H9 (cell line): ENCODE data around the gene CWC15. TPM values are rescaled to one million over a fixed set of nuclear protein-coding genes. Genes with fewer than 3 reads are reported as not detected.

Source experiments
- DNase-seq: peaks from one replicate; pipeline ENCODE4 v3.0.0-alpha.2; 2017
- H2AFZ ChIP-seq: one replicate; pipeline ENCODE4 v1.6.1; 2013; ENCODE audit warnings: mild to moderate bottlenecking, low read length, control low read depth, moderate library complexity
- H2AK5ac ChIP-seq: 2 replicates; pipeline ENCODE4 v1.6.1; 2013; ENCODE audit warnings: low read length, control low read depth, mixed read lengths; ENCODE audit not compliant: insufficient read length
- H2BK120ac ChIP-seq: one replicate; pipeline ENCODE4 v1.6.1; 2013; ENCODE audit warnings: low read depth, mild to moderate bottlenecking, low read length, control low read depth, inconsistent platforms; ENCODE audit not compliant: poor library complexity, severe bottlenecking
- H2BK12ac ChIP-seq: 2 replicates; pipeline ENCODE4 v1.6.1; 2013; ENCODE audit warnings: low read length, control low read depth, mixed read lengths, low read depth; ENCODE audit not compliant: insufficient read length
- H2BK15ac ChIP-seq: 2 replicates; pipeline ENCODE4 v1.6.1; 2013; ENCODE audit warnings: low read depth, low read length, control low read depth
- H2BK20ac ChIP-seq: one replicate; pipeline ENCODE4 v1.6.1; 2013; ENCODE audit warnings: low read depth, mild to moderate bottlenecking, low read length, control low read depth, inconsistent platforms; ENCODE audit not compliant: poor library complexity, severe bottlenecking
- H2BK5ac ChIP-seq: 2 replicates; pipeline ENCODE4 v1.6.1; 2013; ENCODE audit warnings: low read length, control low read depth, mixed read lengths; ENCODE audit not compliant: insufficient read length
- H3K14ac ChIP-seq: 2 replicates; pipeline ENCODE4 v1.6.1; 2013; ENCODE audit warnings: low read length, control low read depth; ENCODE audit not compliant: insufficient read depth
- H3K18ac ChIP-seq: 2 replicates; pipeline ENCODE4 v1.6.1; 2013; ENCODE audit warnings: low read depth, mild to moderate bottlenecking, mixed read lengths, low read length, control low read depth; ENCODE audit not compliant: insufficient read length
- H3K23ac ChIP-seq: 2 replicates; pipeline ENCODE4 v1.6.1; 2013; ENCODE audit warnings: low read length, control low read depth, mixed read lengths, low read depth; ENCODE audit not compliant: insufficient read length
- H3K23me2 ChIP-seq: 2 replicates; pipeline ENCODE4 v1.6.1; 2013; ENCODE audit warnings: low read depth, mild to moderate bottlenecking, mixed read lengths, low read length, control low read depth; ENCODE audit not compliant: insufficient read length, poor library complexity, severe bottlenecking
- H3K27ac ChIP-seq: 2 replicates; pipeline ENCODE4 v1.5.1; 2013; ENCODE audit warnings: low read length, control low read depth, mixed read lengths, low read depth; ENCODE audit not compliant: insufficient read length
- H3K27me3 ChIP-seq: 2 replicates; pipeline ENCODE4 v1.6.1; 2013; ENCODE audit warnings: low read length, control low read depth, inconsistent platforms; ENCODE audit not compliant: insufficient read depth
- H3K4ac ChIP-seq: 2 replicates; pipeline ENCODE4 v1.6.1; 2013; ENCODE audit warnings: low read depth, mild to moderate bottlenecking, control low read depth, inconsistent platforms, low read length, moderate library complexity
- H3K4me1 ChIP-seq: 2 replicates; pipeline ENCODE4 v1.6.1; 2013; ENCODE audit warnings: low read length, control low read depth, inconsistent platforms; ENCODE audit not compliant: insufficient read depth
- H3K4me2 ChIP-seq: 2 replicates; pipeline ENCODE4 v1.6.1; 2013; ENCODE audit warnings: low read length, control low read depth, mixed read lengths; ENCODE audit not compliant: insufficient read length, insufficient read depth
- H3K56ac ChIP-seq: 2 replicates; pipeline ENCODE4 v1.6.1; 2013; ENCODE audit warnings: low read depth, mild to moderate bottlenecking, mixed read lengths, low read length, control low read depth; ENCODE audit not compliant: insufficient read length
- H3K79me1 ChIP-seq: 2 replicates; pipeline ENCODE4 v1.6.1; 2013; ENCODE audit warnings: low read depth, mild to moderate bottlenecking, moderate library complexity, low read length, control low read depth, inconsistent platforms; ENCODE audit not compliant: insufficient read depth, poor library complexity, severe bottlenecking
- H3K79me2 ChIP-seq: 2 replicates; pipeline ENCODE4 v1.6.1; 2013; ENCODE audit warnings: low read length, control low read depth, inconsistent platforms; ENCODE audit not compliant: insufficient read depth
- H3K9ac ChIP-seq: 2 replicates; pipeline ENCODE4 v1.6.1; 2013; ENCODE audit warnings: low read length, control low read depth, mixed read lengths; ENCODE audit not compliant: insufficient read length; ENCODE audit errors: extremely low read depth
- H3K9me3 ChIP-seq: one replicate; pipeline ENCODE4 v1.6.1; 2013; ENCODE audit warnings: low read depth, low read length, inconsistent platforms; ENCODE audit not compliant: control insufficient read depth
- H3T11ph ChIP-seq: one replicate; pipeline ENCODE4 v1.6.1; 2013; ENCODE audit warnings: mild to moderate bottlenecking, low read length, control low read depth, inconsistent platforms
- H4K20me1 ChIP-seq: one replicate; pipeline ENCODE4 v1.6.1; 2013; ENCODE audit not compliant: control insufficient read depth, insufficient read length, insufficient read depth
- H4K5ac ChIP-seq: 2 replicates; pipeline ENCODE4 v1.6.1; 2013; ENCODE audit warnings: low read depth, mild to moderate bottlenecking, mixed read lengths, low read length, control low read depth; ENCODE audit not compliant: insufficient read length
- H4K8ac ChIP-seq: replicated peaks from 2 replicates; pipeline ENCODE4 v1.6.1; 2013; ENCODE audit warnings: low read length, control low read depth, mixed read lengths, low read depth; ENCODE audit not compliant: insufficient read length
- H4K91ac ChIP-seq: 2 replicates; pipeline ENCODE4 v1.6.1; 2013; ENCODE audit warnings: low read depth, mild to moderate bottlenecking, moderate library complexity, mixed read lengths, low read length, control low read depth; ENCODE audit not compliant: insufficient read length
- H3K27ac Mint-ChIP-seq, 3 experiments: 2 replicates in 2 of 3; 3 replicates in 1 of 3; pipeline ENCODE4 v1.8.0; 2020 to 2021; ENCODE audit warnings: mixed read lengths in 3 of 3, mild to moderate bottlenecking in 1 of 3, moderate library complexity in 1 of 3
- H3K27me3 Mint-ChIP-seq: 2 replicates; pipeline ENCODE4 v1.8.0; 2021; ENCODE audit warnings: low read depth, mild to moderate bottlenecking, moderate library complexity, mixed read lengths
- H3K36me3 Mint-ChIP-seq, 3 experiments: 2 replicates in 2 of 3; 3 replicates in 1 of 3; pipeline ENCODE4 v1.8.0; 2020 to 2021; ENCODE audit warnings: low read depth in 3 of 3, mixed read lengths in 3 of 3; ENCODE audit not compliant: insufficient read depth in 1 of 3
- H3K4me1 Mint-ChIP-seq, 2 experiments: 2 replicates each; pipeline ENCODE4 v1.8.0; 2020; ENCODE audit warnings: mixed read lengths in 2 of 2
- H3K4me3 Mint-ChIP-seq, 2 experiments: 2 replicates in 1 of 2; 3 replicates in 1 of 2; pipeline ENCODE4 v1.8.0; 2020 to 2021; ENCODE audit warnings: mild to moderate bottlenecking in 2 of 2, mixed read lengths in 2 of 2, moderate library complexity in 1 of 2
- H3K9me3 Mint-ChIP-seq, 2 experiments: 2 replicates in 1 of 2; 3 replicates in 1 of 2; pipeline ENCODE4 v1.8.0; 2020; ENCODE audit warnings: mild to moderate bottlenecking in 2 of 2, mixed read lengths in 2 of 2, moderate library complexity in 1 of 2
- CTCF ChIP-seq: fragments of 200-600 bp; sonication (generic); conservative IDR thresholded peaks from 3 replicates; pipeline ENCODE4 v1.8.0; 2021; ENCODE audit warnings: antibody characterized with exemption, mild to moderate bottlenecking
- WGBS: extraction: QIAGEN DNeasy Blood & Tissue Kit; methylation state at CpG from one replicate; pipeline ENCODE4 v1.1.7; 2013; ENCODE audit warnings: missing lambda C conversion rate, low lambda C conversion rate, mixed read lengths; ENCODE audit not compliant: insufficient read length; ENCODE audit errors: extremely low coverage; 5-methylcytosine and 5-hydroxymethylcytosine counted together
- total RNA-seq: library from RNA; stranded (reverse); gene quantifications from 2 replicates; pipeline ENCODE4 v1.2.1, GENCODE V29; 2021

Gene CWC15
- total RNA-seq, 1 experiment from 2014 or later, result 76.9 TPM

- Histone ChIP-seq H2BK120ac (no peak overlapping the region), H2BK5ac (no peak overlapping the region), H3K9me3 (no peaks in the 10 kb centered on the region), H3K4me2 (no peak overlapping the region), H4K5ac (no peak overlapping the region), H3K79me2 (no peaks in the 10 kb centered on the region), H3K14ac (no peak overlapping the region), H3K4me1 (no peaks in the 10 kb centered on the region), H2AFZ (no peak overlapping the region), H3K23ac (no peak overlapping the region), H3K23me2 (no peaks in the 10 kb centered on the region), H3T11ph (no peak overlapping the region), H3K18ac (no peak overlapping the region), H2BK15ac (no peak overlapping the region), H3K56ac (no peak overlapping the region), H4K20me1 (no peaks in the 10 kb centered on the region), H4K91ac (no peak overlapping the region), H2AK5ac (no peak overlapping the region), H3K27ac (no peak overlapping the region), H2BK12ac (no peak overlapping the region), H4K8ac (no peak overlapping the region), H3K9ac (no peak overlapping the region), H2BK20ac (no peak overlapping the region), H3K27me3 (no peaks in the 10 kb centered on the region), H3K4ac (no peak overlapping the region), H3K79me1 (no peaks in the 10 kb centered on the region)
- H3K27ac Mint-ChIP-seq, result no peak overlapping the region
- peaks cover 0 to under 1% (median 0%) of the 10 kb centered on the region in 3 experiments; a peak in 1 of 7 replicates for H3K36me3 Mint-ChIP-seq
- TF ChIP-seq CTCF, result no peak
- no peaks in the 10 kb centered on the region for H3K4me1 Mint-ChIP-seq
- peaks cover 7% of the 10 kb centered on the region for H3K27me3 Mint-ChIP-seq
- no peaks in the 10 kb centered on the region for H3K9me3 Mint-ChIP-seq
- no peak overlapping the region for H3K4me3 Mint-ChIP-seq
- no peak for DNase-seq
- no CpG with 5 or more reads among the region's 1 CpG for WGBS
These were observed 18.6 kb downstream of the CWC15 start for GRCh38 chr11:94954753-94955152.
